Osteoblast (primary cell): ENCODE measurements around the gene TBL1XR1. TPM values are rescaled to one million over a fixed set of nuclear protein-coding genes. Genes with fewer than 3 reads are reported as not detected.

Experiments used
- DNase-seq: peaks from one replicate; pipeline ENCODE4 v3.0.0; 2011; ENCODE audit warnings: low spot score, mixed read lengths; ENCODE audit not compliant: insufficient read length; ENCODE audit errors: missing footprints
- H2AFZ ChIP-seq: 2 replicates; pipeline ENCODE4 v1.6.0; 2011; ENCODE audit warnings: mild to moderate bottlenecking, low read length
- H3K27ac ChIP-seq: 2 replicates; pipeline ENCODE4 v1.5.1; 2011; ENCODE audit warnings: mild to moderate bottlenecking, low read depth, low read length, moderate library complexity
- H3K27me3 ChIP-seq: 2 replicates; pipeline ENCODE4 v1.6.0; 2012; ENCODE audit warnings: mild to moderate bottlenecking, control low read depth, inconsistent platforms, low read length, moderate library complexity; ENCODE audit not compliant: insufficient read depth
- H3K36me3 ChIP-seq: 2 replicates; pipeline ENCODE4 v1.5.1; 2011; ENCODE audit warnings: mild to moderate bottlenecking, low read length, control low read depth, moderate library complexity; ENCODE audit not compliant: insufficient read depth
- H3K4me1 ChIP-seq: 2 replicates; pipeline ENCODE4 v1.5.1; 2011; ENCODE audit warnings: mild to moderate bottlenecking, low read length, control low read depth, moderate library complexity; ENCODE audit not compliant: insufficient read depth
- H3K4me2 ChIP-seq: 2 replicates; pipeline ENCODE4 v1.6.0; 2011; ENCODE audit warnings: mild to moderate bottlenecking, low read length; ENCODE audit not compliant: insufficient read depth
- H3K4me3 ChIP-seq: fragments of 200-600 bp; sonication (generic); 3 replicates; pipeline ENCODE4 v1.5.1; 2012; ENCODE audit warnings: mild to moderate bottlenecking, low read length, inconsistent platforms; ENCODE audit not compliant: insufficient read depth
- H3K79me2 ChIP-seq: 2 replicates; pipeline ENCODE4 v1.6.0; 2012; ENCODE audit warnings: mild to moderate bottlenecking, low read length, control low read depth, inconsistent platforms; ENCODE audit not compliant: insufficient read depth
- H3K9me3 ChIP-seq: 2 replicates; pipeline ENCODE4 v1.5.1; 2011; ENCODE audit warnings: low read depth, low read length, control low read depth
- H4K20me1 ChIP-seq: 2 replicates; pipeline ENCODE4 v1.6.0; 2012; ENCODE audit warnings: mild to moderate bottlenecking, low read length, control low read depth; ENCODE audit not compliant: insufficient read depth
- total RNA-seq: library from RNA; depleted of rRNA; stranded (reverse); fragments of >200 nt; gene quantifications from 2 replicates; pipeline ENCODE4 v1.2.3, GENCODE V29; 2012
- TF ChIP-seq, protein P1 (sequence below): IDR thresholded peaks from 2 replicates; pipeline ENCODE4 v1.5.1; 2011; ENCODE audit warnings: mild to moderate bottlenecking, low read depth, low read length, moderate library complexity; ENCODE audit errors: extremely low read depth

The TBL1XR1 gene
- total RNA-seq, 1 donor: 297 TPM

DNA sequence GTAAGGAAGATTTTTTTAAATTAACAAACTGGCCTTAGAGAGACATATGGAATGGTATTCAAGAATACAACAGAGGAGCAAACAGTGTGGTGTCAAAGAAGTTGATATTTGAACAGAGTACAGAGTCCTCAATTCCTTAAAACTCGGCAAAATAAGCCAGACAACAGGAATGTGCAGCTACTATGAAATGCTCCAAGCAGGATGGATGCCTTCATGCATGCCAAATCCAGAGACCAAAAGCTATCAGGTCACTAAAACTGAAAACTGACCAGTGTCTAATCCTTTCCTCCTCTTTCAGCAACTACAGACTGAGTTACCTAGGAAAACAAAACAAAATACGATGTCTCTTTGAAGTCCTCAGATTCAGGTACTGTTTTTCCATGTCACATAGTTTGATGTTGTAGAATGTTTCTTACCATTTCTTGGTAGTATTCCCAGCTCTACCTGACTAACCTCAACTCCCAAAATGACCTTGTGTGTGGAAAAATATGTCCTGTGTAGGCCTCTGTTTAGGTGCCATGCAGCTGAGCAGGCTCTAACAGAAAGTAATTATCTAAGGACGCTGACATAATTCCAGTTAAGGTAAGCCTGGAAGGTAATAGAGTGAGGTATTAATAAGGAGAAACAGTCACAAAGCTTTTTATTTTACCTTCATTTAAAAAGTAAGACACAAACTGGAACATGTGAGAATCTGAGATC, 46.9 kb downstream of the TBL1XR1 start:
- H2AFZ ChIP-seq: no peak overlapping the region
- H4K20me1 ChIP-seq: peaks cover 48% of the 10 kb centered on the region
- H3K4me3 ChIP-seq: peak overlapping the region; percentile 6
- peaks cover 98% of the 10 kb centered on the region for H3K79me2 ChIP-seq
- peaks cover 44% of the 10 kb centered on the region for H3K4me1 ChIP-seq
- H3K9me3 ChIP-seq: no peaks in the 10 kb centered on the region
- H3K36me3 ChIP-seq: peaks cover 4% of the 10 kb centered on the region
- TF ChIP-seq, protein P1, sequence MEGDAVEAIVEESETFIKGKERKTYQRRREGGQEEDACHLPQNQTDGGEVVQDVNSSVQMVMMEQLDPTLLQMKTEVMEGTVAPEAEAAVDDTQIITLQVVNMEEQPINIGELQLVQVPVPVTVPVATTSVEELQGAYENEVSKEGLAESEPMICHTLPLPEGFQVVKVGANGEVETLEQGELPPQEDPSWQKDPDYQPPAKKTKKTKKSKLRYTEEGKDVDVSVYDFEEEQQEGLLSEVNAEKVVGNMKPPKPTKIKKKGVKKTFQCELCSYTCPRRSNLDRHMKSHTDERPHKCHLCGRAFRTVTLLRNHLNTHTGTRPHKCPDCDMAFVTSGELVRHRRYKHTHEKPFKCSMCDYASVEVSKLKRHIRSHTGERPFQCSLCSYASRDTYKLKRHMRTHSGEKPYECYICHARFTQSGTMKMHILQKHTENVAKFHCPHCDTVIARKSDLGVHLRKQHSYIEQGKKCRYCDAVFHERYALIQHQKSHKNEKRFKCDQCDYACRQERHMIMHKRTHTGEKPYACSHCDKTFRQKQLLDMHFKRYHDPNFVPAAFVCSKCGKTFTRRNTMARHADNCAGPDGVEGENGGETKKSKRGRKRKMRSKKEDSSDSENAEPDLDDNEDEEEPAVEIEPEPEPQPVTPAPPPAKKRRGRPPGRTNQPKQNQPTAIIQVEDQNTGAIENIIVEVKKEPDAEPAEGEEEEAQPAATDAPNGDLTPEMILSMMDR: no peak
- H3K27ac ChIP-seq: peak overlapping the region; percentile 56
- H3K27me3 ChIP-seq: no peaks in the 10 kb centered on the region
- DNase-seq: no peak
- peak overlapping the region; percentile 52 for H3K4me2 ChIP-seq

DNA sequence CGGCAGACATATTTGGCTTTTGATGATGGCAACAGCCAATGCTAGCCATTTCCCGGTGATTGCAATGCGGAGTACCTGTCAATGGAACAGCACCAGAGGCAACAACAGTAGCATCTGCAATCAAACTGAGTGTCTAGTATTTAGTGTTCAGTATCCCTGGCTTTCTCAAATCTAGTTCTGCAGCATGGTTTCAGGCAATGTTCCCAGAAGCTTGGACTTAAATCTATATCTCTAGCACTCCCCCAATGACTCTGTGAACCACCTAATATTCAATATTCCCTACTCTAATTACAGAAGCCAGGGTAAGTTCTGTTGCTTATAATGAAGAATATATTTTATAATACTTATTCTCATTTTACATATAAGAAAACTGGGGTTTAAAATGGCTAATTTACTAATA, 48.2 kb downstream of the TBL1XR1 start:
- H4K20me1 ChIP-seq: peaks cover 52% of the 10 kb centered on the region
- no peak overlapping the region for H3K4me3 ChIP-seq
- peaks cover 98% of the 10 kb centered on the region for H3K79me2 ChIP-seq
- H3K9me3 ChIP-seq: no peaks in the 10 kb centered on the region
- no peak overlapping the region for H2AFZ ChIP-seq
- no peaks in the 10 kb centered on the region for H3K27me3 ChIP-seq
- H3K4me2 ChIP-seq: no peak overlapping the region
- H3K27ac ChIP-seq: no peak overlapping the region
- no peak for DNase-seq
- TF ChIP-seq, protein P1: no peak
- H3K36me3 ChIP-seq: peaks cover 4% of the 10 kb centered on the region
- H3K4me1 ChIP-seq: peaks cover 44% of the 10 kb centered on the region

DNA sequence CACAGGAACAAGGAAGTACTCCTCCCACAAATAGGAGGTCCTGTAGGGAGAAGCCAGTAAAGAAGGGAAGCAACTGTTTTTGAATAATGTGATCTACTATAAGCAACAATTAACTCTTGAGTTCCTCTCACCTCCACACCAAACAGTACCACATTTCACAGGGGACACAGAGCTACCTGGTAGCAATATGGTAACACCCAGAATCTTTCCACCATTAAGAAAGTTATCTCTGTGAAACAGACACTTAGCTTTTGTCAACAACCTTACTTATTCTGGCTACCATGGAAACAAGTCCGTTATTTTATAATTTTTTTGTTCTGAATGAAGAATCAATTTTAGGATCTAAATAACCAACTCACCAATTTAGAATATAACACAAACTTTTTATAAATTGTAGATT, 49.5 kb downstream of the TBL1XR1 start:
- H3K4me2 ChIP-seq: peak overlapping the region; percentile 46
- no peaks in the 10 kb centered on the region for H3K9me3 ChIP-seq
- no peaks in the 10 kb centered on the region for H3K27me3 ChIP-seq
- TF ChIP-seq, protein P1: no peak
- H3K36me3 ChIP-seq: peaks cover 4% of the 10 kb centered on the region
- no peak for DNase-seq
- H3K27ac ChIP-seq: peak overlapping the region; percentile 62
- H4K20me1 ChIP-seq: peaks cover 59% of the 10 kb centered on the region
- H3K4me3 ChIP-seq: no peak overlapping the region
- peaks cover 44% of the 10 kb centered on the region for H3K4me1 ChIP-seq
- H2AFZ ChIP-seq: no peak overlapping the region
- peaks cover 98% of the 10 kb centered on the region for H3K79me2 ChIP-seq

DNA sequence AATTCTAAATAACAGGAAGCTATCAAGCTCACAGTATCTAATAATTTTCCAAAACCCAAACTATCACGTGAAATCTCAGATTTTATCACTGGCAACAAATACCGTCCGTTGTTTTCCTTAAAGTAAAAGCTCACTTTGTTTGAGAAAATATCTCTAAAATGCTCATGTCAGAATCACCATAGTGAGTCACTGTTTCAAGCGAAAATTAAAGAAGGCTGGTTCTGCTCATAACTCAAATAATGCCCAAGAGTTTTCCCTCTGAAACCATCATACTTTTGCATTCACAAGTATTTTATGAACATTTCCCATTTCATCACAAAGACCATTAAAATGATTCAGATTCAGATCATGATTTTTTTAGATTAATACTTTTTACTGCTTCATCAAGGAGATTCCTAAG, 50.6 kb downstream of the TBL1XR1 start:
- TF ChIP-seq, protein P1: no peak
- Histone ChIP-seq H3K27ac (peak overlapping the region; percentile 62), H3K4me2 (peak overlapping the region; percentile 68)

More for the DNA sequence above, 50.6 kb downstream of the TBL1XR1 start:
- Histone ChIP-seq H3K36me3 (peaks cover 4% of the 10 kb centered on the region), H3K4me1 (peaks cover 44% of the 10 kb centered on the region), H3K27me3 (no peaks in the 10 kb centered on the region), H4K20me1 (peaks cover 67% of the 10 kb centered on the region), H2AFZ (no peak overlapping the region), H3K9me3 (no peaks in the 10 kb centered on the region), H3K79me2 (peaks cover 99% of the 10 kb centered on the region), H3K4me3 (no peak overlapping the region)
- DNase-seq: peak; percentile 91
